Measurements from ENCODE around the gene APOBEC3F.

DNA sequence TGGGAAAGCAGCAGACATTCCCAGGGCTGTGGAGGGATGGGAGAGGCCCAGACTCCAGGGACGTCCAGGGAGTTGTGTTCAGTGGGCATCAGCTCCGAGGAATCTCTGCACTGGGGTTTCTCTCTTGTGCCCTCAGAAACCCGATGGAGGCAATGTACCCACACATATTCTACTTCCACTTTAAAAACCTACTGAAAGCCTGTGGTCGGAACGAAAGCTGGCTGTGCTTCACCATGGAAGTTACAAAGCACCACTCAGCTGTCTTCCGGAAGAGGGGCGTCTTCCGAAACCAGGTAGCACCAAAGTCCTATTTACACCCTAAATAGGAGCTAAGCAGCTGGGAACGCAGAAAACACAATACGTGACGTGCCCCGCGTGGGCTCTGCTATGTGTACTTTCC, 11.4 kb upstream of the APOBEC3F start:
- TF ChIP-seq MYC (IDR thresholded peaks at IDR 0.05; ENCODE audit: low read depth, low read length) (no peak), POLR2A (IDR thresholded peaks at IDR 0.05; ENCODE audit: extremely low read depth, insufficient read length) (no peak)
- TF ChIP-seq, protein P1, sequence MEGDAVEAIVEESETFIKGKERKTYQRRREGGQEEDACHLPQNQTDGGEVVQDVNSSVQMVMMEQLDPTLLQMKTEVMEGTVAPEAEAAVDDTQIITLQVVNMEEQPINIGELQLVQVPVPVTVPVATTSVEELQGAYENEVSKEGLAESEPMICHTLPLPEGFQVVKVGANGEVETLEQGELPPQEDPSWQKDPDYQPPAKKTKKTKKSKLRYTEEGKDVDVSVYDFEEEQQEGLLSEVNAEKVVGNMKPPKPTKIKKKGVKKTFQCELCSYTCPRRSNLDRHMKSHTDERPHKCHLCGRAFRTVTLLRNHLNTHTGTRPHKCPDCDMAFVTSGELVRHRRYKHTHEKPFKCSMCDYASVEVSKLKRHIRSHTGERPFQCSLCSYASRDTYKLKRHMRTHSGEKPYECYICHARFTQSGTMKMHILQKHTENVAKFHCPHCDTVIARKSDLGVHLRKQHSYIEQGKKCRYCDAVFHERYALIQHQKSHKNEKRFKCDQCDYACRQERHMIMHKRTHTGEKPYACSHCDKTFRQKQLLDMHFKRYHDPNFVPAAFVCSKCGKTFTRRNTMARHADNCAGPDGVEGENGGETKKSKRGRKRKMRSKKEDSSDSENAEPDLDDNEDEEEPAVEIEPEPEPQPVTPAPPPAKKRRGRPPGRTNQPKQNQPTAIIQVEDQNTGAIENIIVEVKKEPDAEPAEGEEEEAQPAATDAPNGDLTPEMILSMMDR (IDR thresholded peaks at IDR 0.05; ENCODE audit: low read depth, low read length) = no peak
